Activated B cell treated with CpG ODN at 0.5 μM for 24 hours (primary cell): ENCODE data around the gene RSPH1. TPM values are rescaled to one million over a fixed set of nuclear protein-coding genes. Genes with fewer than 3 reads are reported as not detected.

Experiments
- ATAC-seq: fragments of 200-7000 bp; cut with Tn5 transposase; one replicate; pipeline ENCODE4 v1.10.0; 2021; ENCODE audit warnings: low read depth, mild to moderate bottlenecking, moderate library complexity
- CTCF ChIA-PET: fragments of 350-600 bp; sonication (Branson Sonifier 250); formaldehyde crosslinking; loops from one replicate; lab custom pipeline; 2021; ENCODE audit warnings: antibody characterized with exemption; lab: Charles Lee
- POLR2A ChIA-PET: fragments of 350-600 bp; sonication (Branson Sonifier 250); formaldehyde crosslinking; loops from one replicate; lab custom pipeline; 2021; ENCODE audit warnings: antibody characterized with exemption; lab: Charles Lee
- DNase-seq: peaks from one replicate; pipeline ENCODE4 v3.0.0; 2022
- H3K27ac Mint-ChIP-seq: one replicate; pipeline ENCODE4 v1.8.0; 2020; ENCODE audit warnings: mixed read lengths
- H3K27me3 Mint-ChIP-seq: one replicate; pipeline ENCODE4 v1.8.0; 2021; ENCODE audit warnings: mixed read lengths
- H3K36me3 Mint-ChIP-seq: one replicate; pipeline ENCODE4 v1.8.0; 2021; ENCODE audit warnings: low read depth, mixed read lengths
- H3K4me1 Mint-ChIP-seq: one replicate; pipeline ENCODE4 v1.8.0; 2021; ENCODE audit warnings: mixed read lengths
- H3K4me3 Mint-ChIP-seq: one replicate; pipeline ENCODE4 v1.8.0; 2020; ENCODE audit warnings: mild to moderate bottlenecking, mixed read lengths
- H3K9me3 Mint-ChIP-seq: one replicate; pipeline ENCODE4 v1.8.0; 2020; ENCODE audit warnings: mixed read lengths
- intact Hi-C: fragments of 100-400 bp; cut with micrococcal nuclease; formaldehyde crosslinking; loops from one replicate; pipeline ENCODE4 v1.15.1; 2024
- total RNA-seq: library from RNA; stranded (reverse); gene quantifications from 2 replicates; pipeline ENCODE4 v1.2.3, GENCODE V29; 2022
- TF ChIP-seq, protein P1 (sequence below): fragments of 200-600 bp; IDR thresholded peaks from one replicate; pipeline ENCODE4 v1.8.0; 2022; ENCODE audit warnings: antibody characterized with exemption, mild to moderate bottlenecking

The RSPH1 gene
- total RNA-seq, 1 donor from 2014 or later: 0.38 TPM

DNA sequence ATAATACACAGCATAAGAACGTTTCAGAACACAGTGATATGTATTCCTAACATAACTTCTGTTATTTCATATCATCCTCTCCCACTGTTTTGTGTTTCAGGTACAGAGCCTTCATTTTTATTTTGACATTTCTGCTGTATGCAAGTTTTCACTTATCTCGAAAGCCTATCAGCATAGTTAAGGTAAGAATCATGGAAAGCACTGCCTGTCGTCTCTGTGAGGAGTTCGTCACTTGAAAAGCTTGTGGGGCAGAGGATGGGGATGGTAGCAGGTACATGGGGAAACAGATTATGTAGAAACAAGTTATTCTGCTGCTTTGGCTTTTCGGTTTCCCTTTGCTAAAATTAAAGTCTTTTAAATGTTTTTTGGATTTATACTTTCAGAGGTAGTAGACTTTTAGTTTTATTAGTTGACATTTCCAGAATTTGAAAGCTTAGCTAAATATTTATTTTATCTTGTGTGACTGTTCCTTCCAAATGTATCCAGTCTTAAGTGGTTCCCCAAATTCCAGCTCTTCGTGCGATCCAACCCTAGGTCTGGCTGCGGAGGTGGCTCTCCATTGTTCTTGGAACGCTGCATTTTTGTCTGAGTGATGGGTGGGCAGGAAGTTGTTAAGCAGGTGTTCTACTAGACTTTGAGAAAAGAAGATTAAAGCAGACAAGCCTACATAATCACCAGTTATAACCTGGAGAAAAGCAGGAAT lies 29.8 kb upstream of the RSPH1 start:
- peak overlapping the region; percentile 95 for H3K27ac Mint-ChIP-seq
- H3K27me3 Mint-ChIP-seq: no peaks in the 10 kb centered on the region
- no peak for DNase-seq
- H3K36me3 Mint-ChIP-seq: peaks cover 74% of the 10 kb centered on the region
- ChIA-PET POLR2A (interaction anchor here (1.1 to 6.2 kb wide), 3 partner anchors 9 to 59 kb away, joined by 3 to 82 read pairs (median 58); partner anchors contain the start of gene SLC37A1), CTCF (interaction anchor here (1.0 kb wide), 1 partner anchor 11 kb away, joined by 4 read pairs; no protein-coding TSS in a partner anchor)
- no peak for ATAC-seq
- peaks cover 86% of the 10 kb centered on the region for H3K4me1 Mint-ChIP-seq
- peak overlapping the region; percentile 78 for H3K4me3 Mint-ChIP-seq
- H3K9me3 Mint-ChIP-seq: no peaks in the 10 kb centered on the region
- intact Hi-C loops: loop anchor here (1.0 to 10.0 kb wide), 2 partner anchors 52 to 461 kb away; no protein-coding TSS in a partner anchor
- TF ChIP-seq, protein P1, sequence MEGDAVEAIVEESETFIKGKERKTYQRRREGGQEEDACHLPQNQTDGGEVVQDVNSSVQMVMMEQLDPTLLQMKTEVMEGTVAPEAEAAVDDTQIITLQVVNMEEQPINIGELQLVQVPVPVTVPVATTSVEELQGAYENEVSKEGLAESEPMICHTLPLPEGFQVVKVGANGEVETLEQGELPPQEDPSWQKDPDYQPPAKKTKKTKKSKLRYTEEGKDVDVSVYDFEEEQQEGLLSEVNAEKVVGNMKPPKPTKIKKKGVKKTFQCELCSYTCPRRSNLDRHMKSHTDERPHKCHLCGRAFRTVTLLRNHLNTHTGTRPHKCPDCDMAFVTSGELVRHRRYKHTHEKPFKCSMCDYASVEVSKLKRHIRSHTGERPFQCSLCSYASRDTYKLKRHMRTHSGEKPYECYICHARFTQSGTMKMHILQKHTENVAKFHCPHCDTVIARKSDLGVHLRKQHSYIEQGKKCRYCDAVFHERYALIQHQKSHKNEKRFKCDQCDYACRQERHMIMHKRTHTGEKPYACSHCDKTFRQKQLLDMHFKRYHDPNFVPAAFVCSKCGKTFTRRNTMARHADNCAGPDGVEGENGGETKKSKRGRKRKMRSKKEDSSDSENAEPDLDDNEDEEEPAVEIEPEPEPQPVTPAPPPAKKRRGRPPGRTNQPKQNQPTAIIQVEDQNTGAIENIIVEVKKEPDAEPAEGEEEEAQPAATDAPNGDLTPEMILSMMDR: no peak

DNA sequence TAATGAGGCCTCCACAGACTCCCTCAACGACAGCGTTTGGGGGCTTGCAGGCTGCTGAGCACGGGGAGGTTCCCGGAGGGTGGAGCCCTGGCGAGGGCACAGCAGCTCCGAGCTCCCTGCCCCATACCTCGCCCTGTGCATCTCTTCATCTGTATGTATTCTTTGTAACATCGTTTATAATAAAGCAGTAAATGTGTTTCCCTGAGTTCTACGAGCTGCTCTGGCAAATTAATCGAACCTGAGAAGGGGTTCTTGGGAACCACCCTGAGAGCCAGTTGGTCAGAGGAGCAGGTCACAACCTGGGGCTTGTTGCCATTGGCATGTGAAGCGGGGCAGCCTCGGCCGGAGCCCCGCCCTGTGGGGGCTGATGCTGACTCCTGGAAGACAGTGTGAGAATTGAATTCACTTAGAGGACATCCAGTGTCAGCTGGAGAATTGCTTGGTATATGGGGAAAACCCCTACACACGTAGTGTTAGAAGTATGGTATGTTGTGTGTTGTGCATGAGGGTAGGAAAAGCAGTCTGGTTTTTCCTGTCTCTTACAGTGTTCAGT lies 29.1 kb upstream of the RSPH1 start:
- peaks cover 87% of the 10 kb centered on the region for H3K4me1 Mint-ChIP-seq
- H3K27ac Mint-ChIP-seq: peak overlapping the region; percentile 95
- peak; percentile 19 for ATAC-seq
- intact Hi-C loops: loop anchor here (1.0 to 10.0 kb wide), 2 partner anchors 51 to 460 kb away; no protein-coding TSS in a partner anchor
- no peak for DNase-seq
- ChIA-PET CTCF (interaction anchor here (1.0 kb wide), 1 partner anchor 11 kb away, joined by 4 read pairs; no protein-coding TSS in a partner anchor), POLR2A (interaction anchor here (0.9 to 6.2 kb wide), 6 partner anchors 10 to 64 kb away, joined by 3 to 82 read pairs (median 6); partner anchors contain the start of gene SLC37A1)
- TF ChIP-seq, protein P1: no peak
- H3K9me3 Mint-ChIP-seq: no peaks in the 10 kb centered on the region
- H3K27me3 Mint-ChIP-seq: no peaks in the 10 kb centered on the region
- H3K36me3 Mint-ChIP-seq: peaks cover 75% of the 10 kb centered on the region
- peak overlapping the region; percentile 78 for H3K4me3 Mint-ChIP-seq

DNA sequence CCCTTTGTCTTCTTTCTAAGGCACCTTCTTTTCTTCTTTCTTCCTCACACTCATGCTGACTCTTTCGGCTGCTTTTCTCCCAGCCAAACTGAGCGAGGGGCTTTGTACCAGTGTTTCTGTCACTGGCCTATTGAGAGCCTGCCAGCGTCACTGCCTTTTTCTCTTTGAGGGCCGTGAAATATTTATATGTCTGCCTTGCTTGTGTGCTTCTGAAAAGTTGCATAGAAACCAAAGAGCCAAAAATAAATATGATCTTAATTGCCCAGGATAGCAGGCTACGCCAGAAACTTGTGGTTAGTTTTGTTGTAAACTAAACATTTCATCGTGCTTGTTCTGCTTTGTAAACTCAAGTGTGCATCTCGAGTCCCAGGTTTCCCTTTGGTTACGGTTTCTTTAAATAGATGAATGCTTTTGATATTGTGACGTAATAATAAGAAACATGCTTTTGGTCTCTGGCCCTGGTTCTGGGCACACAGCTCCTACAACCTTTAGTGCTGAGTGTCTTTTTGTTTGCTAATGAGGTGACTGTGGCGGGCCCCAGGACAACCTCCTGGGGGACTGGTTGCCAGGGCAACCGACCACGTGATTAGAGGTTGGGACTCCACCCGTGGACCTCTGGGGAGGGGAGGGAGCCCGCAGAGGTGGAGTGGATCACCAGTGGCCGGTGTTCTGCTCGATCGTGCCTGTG lies 28.5 kb upstream of the RSPH1 start:
- intact Hi-C loops: loop anchor here (1.0 to 10.0 kb wide), 7 partner anchors 10 to 460 kb away; partner anchors contain the start of gene RSPH1
- ChIA-PET CTCF (interaction anchor here (1.4 kb wide), 1 partner anchor 12 kb away, joined by 3 read pairs; no protein-coding TSS in a partner anchor), POLR2A (interaction anchor here (0.6 to 6.2 kb wide), 6 partner anchors 11 to 74 kb away, joined by 3 to 82 read pairs (median 15); partner anchors contain the start of gene SLC37A1)
- TF ChIP-seq, protein P1: no peak
- ATAC-seq (peak; percentile 83), DNase-seq (peak; percentile 90)
- H3K4me1 Mint-ChIP-seq: peaks cover 87% of the 10 kb centered on the region
- H3K9me3 Mint-ChIP-seq: no peaks in the 10 kb centered on the region
- H3K4me3 Mint-ChIP-seq: peak overlapping the region; percentile 78
- H3K36me3 Mint-ChIP-seq: peaks cover 76% of the 10 kb centered on the region
- no peaks in the 10 kb centered on the region for H3K27me3 Mint-ChIP-seq
- H3K27ac Mint-ChIP-seq: peak overlapping the region; percentile 95

DNA sequence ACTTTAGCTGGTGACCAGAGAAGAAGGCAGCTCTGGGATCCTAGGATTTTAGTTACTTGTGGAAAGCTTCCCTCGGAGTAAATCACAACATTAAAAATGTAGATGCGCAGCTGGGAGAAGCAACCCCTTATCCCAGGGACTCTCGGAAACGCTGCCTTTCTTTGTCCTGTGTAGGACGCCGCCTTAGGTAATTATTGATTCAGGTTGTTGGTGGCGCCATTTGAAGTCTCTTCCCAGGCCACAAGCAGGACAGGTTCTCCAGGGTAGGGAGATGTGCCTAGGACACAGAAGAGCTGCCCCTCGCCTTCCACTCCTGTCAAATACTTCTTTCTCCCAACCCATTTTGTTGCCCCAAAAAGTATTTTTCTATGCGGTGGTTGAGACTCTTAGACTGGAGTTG lies 27.9 kb upstream of the RSPH1 start:
- Mint-ChIP-seq H3K4me3 (peak overlapping the region; percentile 78), H3K4me1 (peaks cover 83% of the 10 kb centered on the region), H3K27me3 (no peaks in the 10 kb centered on the region), H3K9me3 (no peaks in the 10 kb centered on the region), H3K27ac (peak overlapping the region; percentile 95), H3K36me3 (peaks cover 80% of the 10 kb centered on the region)
- ChIA-PET CTCF (interaction anchor here (1.1 to 1.4 kb wide), 2 partner anchors 13 to 57 kb away, joined by 3 read pairs; no protein-coding TSS in a partner anchor), POLR2A (interaction anchor here (0.6 to 6.2 kb wide), 6 partner anchors 11 to 73 kb away, joined by 3 to 82 read pairs (median 15); partner anchors contain the start of gene SLC37A1)
- DNase-seq (no peak), ATAC-seq (no peak)
- intact Hi-C loops: loop anchor here (1.0 to 10.0 kb wide), 6 partner anchors 10 to 459 kb away; partner anchors contain the start of gene RSPH1
- TF ChIP-seq, protein P1: no peak
